Breast epithelium (tissue), 4 donors: Measurements from ENCODE around the gene NODAL. TPM values are rescaled to one million over a fixed set of nuclear protein-coding genes. Genes with fewer than 3 reads are reported as not detected.

Source experiments
- DNase-seq, 2 donors: peaks; one replicate each; pipeline ENCODE4 v3.0.0-alpha.2; 2019; ENCODE audit warnings: low spot score in 2 of 2
- H3K27ac ChIP-seq, 2 donors: fragments of 200-600 bp; sonication (generic) in 1 of 2; one replicate each; pipeline ENCODE4 v1.5.1; 2016 to 2019; ENCODE audit warnings: mild to moderate bottlenecking in 1 of 2
- H3K27me3 ChIP-seq, 2 donors: fragments of 200-600 bp; sonication (generic) in 1 of 2; one replicate each; pipeline versions ENCODE4 v1.5.1 to v1.6.0; 2017 to 2019; ENCODE audit warnings: control low read depth in 1 of 2, mild to moderate bottlenecking in 1 of 2
- H3K36me3 ChIP-seq: fragments of 200-600 bp; one replicate; pipeline ENCODE4 v1.5.1; 2019
- H3K4me1 ChIP-seq, 2 donors: fragments of 200-600 bp; sonication (generic); one replicate each; pipeline ENCODE4 v1.5.1; 2016 to 2019; ENCODE audit warnings: control low read depth in 1 of 2
- H3K4me3 ChIP-seq, 3 donors: fragments of 200-600 bp; sonication (generic); 1 replicate in 2 of 3; 2 replicates in 1 of 3; pipeline ENCODE4 v1.5.1; 2016 to 2019; ENCODE audit warnings: mild to moderate bottlenecking in 3 of 3, moderate library complexity in 2 of 3
- H3K9me3 ChIP-seq, 2 donors: fragments of 200-600 bp; sonication (generic) in 1 of 2; one replicate each; pipeline ENCODE4 v1.5.1; 2016 to 2019; ENCODE audit warnings: control low read depth in 1 of 2
- POLR2A ChIP-seq: fragments of 450-650 bp; IDR thresholded peaks from one replicate; pipeline ENCODE4 v1.6.1; 2016; ENCODE audit warnings: antibody characterized with exemption, mild to moderate bottlenecking, moderate library complexity
- POLR2AphosphoS5 ChIP-seq, 3 donors: sonication (generic); formaldehyde crosslinking; IDR thresholded peaks; one replicate each; pipeline ENCODE4 v1.6.1; 2017; ENCODE audit warnings: antibody characterized with exemption in 3 of 3
- intact Hi-C: fragments of 100-400 bp; cut with DNase I; formaldehyde crosslinking; loops from one replicate; pipeline ENCODE4 v1.15.1; 2023; ENCODE audit warnings: low total_unique reads
- total RNA-seq, 3 donors: library from RNA; depleted of rRNA; stranded (reverse); fragments of >200 nt; gene quantifications; one replicate each; pipeline ENCODE4 v1.1.0, GENCODE V29; 2016
- TF ChIP-seq, protein P1 (sequence below), 3 donors: fragments of 450-650 bp; IDR thresholded peaks; one replicate each; pipeline ENCODE4 v1.5.1; 2016 to 2017; ENCODE audit warnings: antibody characterized with exemption in 3 of 3, mild to moderate bottlenecking in 3 of 3, moderate library complexity in 3 of 3

NODAL gene
- total RNA-seq, 3 donors from 2014 or later, result not detected

DNA sequence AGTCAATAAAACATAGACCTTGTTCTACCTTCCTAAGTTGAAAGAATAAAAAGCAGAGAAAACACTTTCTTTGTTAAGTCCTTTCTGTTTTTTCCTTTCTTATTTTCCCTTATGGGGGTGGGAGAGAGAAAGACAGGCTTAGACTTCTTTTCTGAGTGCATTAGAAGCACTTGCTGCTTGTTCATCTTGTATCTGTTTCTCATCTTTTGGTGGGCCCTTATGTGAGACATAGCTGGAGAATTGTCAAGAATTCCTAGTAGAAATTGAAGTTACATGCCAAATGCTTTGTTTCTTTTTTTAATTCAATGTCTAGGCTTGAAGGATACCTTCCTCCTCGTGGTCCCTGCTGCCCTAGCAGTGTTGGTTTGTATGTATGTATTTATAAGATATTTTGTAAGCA, 30.9 kb downstream of the NODAL start:
- H3K9me3 ChIP-seq, result no peaks in the 10 kb centered on the region
- no peak for DNase-seq
- H3K27me3 ChIP-seq, result no peaks in the 10 kb centered on the region
- H3K4me1 ChIP-seq, result peaks cover 6 to 16% of the 10 kb centered on the region in 2 donors
- no peak overlapping the region for H3K4me3 ChIP-seq
- no peaks in the 10 kb centered on the region for H3K36me3 ChIP-seq
- no peak overlapping the region for H3K27ac ChIP-seq
- intact Hi-C loops, result no loop called here
- no peak for TF ChIP-seq POLR2A
- no peak for TF ChIP-seq POLR2AphosphoS5 (IDR thresholded peaks at IDR 0.05)
- TF ChIP-seq, protein P1, sequence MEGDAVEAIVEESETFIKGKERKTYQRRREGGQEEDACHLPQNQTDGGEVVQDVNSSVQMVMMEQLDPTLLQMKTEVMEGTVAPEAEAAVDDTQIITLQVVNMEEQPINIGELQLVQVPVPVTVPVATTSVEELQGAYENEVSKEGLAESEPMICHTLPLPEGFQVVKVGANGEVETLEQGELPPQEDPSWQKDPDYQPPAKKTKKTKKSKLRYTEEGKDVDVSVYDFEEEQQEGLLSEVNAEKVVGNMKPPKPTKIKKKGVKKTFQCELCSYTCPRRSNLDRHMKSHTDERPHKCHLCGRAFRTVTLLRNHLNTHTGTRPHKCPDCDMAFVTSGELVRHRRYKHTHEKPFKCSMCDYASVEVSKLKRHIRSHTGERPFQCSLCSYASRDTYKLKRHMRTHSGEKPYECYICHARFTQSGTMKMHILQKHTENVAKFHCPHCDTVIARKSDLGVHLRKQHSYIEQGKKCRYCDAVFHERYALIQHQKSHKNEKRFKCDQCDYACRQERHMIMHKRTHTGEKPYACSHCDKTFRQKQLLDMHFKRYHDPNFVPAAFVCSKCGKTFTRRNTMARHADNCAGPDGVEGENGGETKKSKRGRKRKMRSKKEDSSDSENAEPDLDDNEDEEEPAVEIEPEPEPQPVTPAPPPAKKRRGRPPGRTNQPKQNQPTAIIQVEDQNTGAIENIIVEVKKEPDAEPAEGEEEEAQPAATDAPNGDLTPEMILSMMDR (IDR thresholded peaks at IDR 0.05), result no peak

DNA sequence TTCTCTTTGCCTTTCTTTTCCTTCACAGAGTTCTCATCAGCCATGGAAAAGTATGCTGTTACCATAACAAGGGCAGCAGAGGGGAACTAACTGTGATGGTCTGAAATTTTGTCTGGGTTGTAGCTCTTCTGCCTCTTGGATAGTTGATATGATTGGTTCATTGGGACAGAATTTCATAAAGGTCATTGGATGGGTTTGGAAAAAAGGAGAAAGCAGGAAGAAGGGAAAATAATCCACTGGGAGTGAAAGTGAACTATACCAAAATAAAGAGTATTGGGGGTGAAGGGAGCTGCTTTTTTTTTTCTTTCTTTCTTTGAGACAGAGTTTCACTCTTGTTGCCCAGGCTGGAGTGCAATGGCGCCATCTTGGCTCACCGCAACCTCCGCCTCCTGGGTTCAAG, 31.7 kb downstream of the NODAL start:
- Histone ChIP-seq H3K27me3 (no peaks in the 10 kb centered on the region), H3K36me3 (no peaks in the 10 kb centered on the region), H3K4me1 (peaks cover 6 to 16% of the 10 kb centered on the region in 2 donors), H3K27ac (no peak overlapping the region), H3K9me3 (no peaks in the 10 kb centered on the region), H3K4me3 (no peak overlapping the region)
- DNase-seq, result no peak
- TF ChIP-seq, protein P1 (IDR thresholded peaks at IDR 0.05), result no peak
- TF ChIP-seq POLR2AphosphoS5 (IDR thresholded peaks at IDR 0.05), result no peak
- no peak for TF ChIP-seq POLR2A
- intact Hi-C loops, result no loop called here

DNA sequence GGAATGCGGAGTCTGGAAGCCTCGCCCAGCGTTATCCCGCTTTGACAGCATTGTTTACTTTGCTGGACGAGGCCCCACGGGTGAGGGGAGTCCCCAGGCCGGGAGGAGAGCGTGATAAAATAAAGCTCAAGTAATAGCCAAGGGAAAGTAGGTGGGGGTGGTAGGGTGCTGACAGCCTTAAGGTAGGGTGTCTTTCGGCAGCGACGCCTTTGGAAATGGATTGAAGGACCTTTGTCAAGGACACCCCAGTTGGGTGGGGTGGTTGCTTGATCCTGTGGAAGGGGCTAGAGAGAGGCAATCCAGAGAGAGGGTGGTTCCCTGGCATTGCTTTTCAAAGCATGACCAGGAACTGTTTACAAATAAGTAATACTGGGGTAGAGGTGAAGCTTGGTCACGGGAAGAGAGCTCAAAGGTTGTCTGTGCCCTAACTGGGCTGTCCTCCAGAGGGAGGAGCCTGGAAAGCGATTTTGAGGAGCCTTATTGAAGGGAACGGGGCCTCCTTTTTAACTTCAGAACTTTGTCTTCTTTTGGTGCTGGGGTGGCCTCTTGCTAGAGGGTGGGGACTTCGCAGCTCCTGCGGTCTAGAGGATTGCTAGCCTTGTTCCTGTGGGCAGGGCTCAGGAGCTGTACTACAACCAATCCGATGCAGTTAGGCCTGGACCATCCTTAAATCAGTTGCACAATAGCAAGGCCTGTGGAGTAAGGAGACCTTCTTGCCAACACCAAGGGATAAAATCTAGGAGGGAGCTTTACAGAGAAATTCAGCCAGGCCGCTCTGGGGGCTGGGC, 36.2 kb downstream of the NODAL start:
- peaks cover 6 to 16% of the 10 kb centered on the region in 2 donors for H3K4me1 ChIP-seq

DNA sequence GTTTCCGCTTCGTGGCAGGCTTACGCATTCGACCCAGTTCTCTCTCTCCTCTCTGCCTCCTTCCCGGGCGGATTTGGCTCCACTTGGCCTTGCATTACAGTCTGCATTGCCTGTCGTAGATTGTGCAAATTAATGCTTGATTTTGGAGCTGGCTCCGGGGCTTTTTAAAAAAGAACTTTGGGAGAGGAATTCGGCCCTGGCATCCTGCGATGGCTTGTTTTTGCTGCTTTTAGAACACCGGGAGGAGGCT, 36.8 kb downstream of the NODAL start:
- Histone ChIP-seq H3K9me3 (no peaks in the 10 kb centered on the region), H3K36me3 (no peaks in the 10 kb centered on the region), H3K27ac (peak overlapping the region; percentile 97 to 99), H3K4me1 (peaks cover 6 to 16% of the 10 kb centered on the region in 2 donors), H3K27me3 (no peaks in the 10 kb centered on the region), H3K4me3 (peak overlapping the region; percentile 89 to 99 (median 96))
- DNase-seq, result peak in 1 of 2 donors; percentile 42
- intact Hi-C loops, result no loop called here
- TF ChIP-seq POLR2A (no peak), POLR2AphosphoS5 (IDR thresholded peaks at IDR 0.05) (no peak)
- TF ChIP-seq, protein P1 (IDR thresholded peaks at IDR 0.05), result no peak

More for the DNA sequence above, 36.2 kb downstream of the NODAL start:
- TF ChIP-seq POLR2A, result no peak
- peak; percentile 39 to 63 (median 56) for TF ChIP-seq POLR2AphosphoS5 (IDR thresholded peaks at IDR 0.05)
- Histone ChIP-seq H3K27ac (peak overlapping the region; percentile 97 to 99), H3K4me3 (peak overlapping the region; percentile 89 to 99 (median 96)), H3K9me3 (no peaks in the 10 kb centered on the region), H3K36me3 (no peaks in the 10 kb centered on the region), H3K27me3 (no peaks in the 10 kb centered on the region)
- intact Hi-C loops, result no loop called here
- DNase-seq, result peak; percentile 59 to 93

DNA sequence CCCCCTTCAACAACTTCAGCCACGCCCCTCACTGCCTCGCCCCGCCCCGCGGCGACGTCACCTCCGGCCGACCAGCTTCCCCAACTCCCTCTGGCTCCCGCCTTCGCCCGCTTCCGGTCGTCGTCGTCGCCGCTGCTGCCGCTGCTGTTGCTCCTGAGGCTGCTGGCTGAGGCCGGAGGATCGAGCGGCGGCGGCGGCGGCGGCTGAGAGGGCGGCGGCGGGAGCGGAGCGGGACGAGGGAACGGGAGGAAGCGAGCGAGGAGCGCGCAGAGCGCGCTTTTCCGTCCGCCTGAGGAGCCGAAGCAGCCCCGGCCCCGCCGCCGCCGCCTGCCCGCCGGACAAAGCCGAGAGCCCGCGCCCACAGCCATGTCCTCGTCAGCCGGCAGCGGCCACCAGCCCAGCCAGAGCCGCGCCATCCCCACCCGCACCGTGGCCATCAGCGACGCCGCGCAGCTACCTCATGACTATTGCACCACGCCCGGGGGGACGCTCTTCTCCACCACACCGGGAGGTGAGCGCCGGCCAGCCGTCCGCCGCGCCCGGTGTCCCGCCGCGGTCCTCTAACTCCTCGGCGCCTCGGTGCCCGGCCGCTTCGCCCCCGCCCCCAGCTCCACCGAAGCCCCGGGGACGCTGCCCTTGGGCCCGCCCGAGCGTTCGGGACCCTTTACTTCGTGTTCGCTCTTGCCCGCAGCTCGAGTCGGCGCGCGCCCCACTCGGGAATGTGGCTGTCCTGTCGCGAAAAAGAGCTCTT, 37.3 kb downstream of the NODAL start, which contains the start of gene EIF4EBP2:
EIF4EBP2 (plus strand) TSS at position 110 of the 751 bp plus-strand sequence; CDS start at position 367, 257 bp downstream.
- Histone ChIP-seq H3K27me3 (no peaks in the 10 kb centered on the region), H3K4me3 (peak within 1 kb of the TSS; percentile 89 to 99 (median 96)), H3K36me3 (no peaks in the 10 kb centered on the region), H3K9me3 (no peaks in the 10 kb centered on the region), H3K4me1 (peaks cover 6 to 16% of the 10 kb centered on the region in 2 donors), H3K27ac (peak within 1 kb of the TSS; percentile 97 to 99)
- peak; percentile 98 to 100 for DNase-seq
- intact Hi-C loops, result no loop called here
- TF ChIP-seq POLR2A (peak; percentile 89), POLR2AphosphoS5 (IDR thresholded peaks at IDR 0.05) (peak; percentile 97 to 99 (median 98))
- TF ChIP-seq, protein P1 (IDR thresholded peaks at IDR 0.05), result no peak
